K562 (cell line): ENCODE measurements around the gene SCAP. TPM values are rescaled to one million over a fixed set of nuclear protein-coding genes. Genes with fewer than 3 reads are reported as not detected.
A peak's percentile ranks its signal among the peaks of the same experiment; 100 is the strongest.

Experiments
- CHCHD3 ChIP-seq: fragments of 250-450 bp; sonication (Bioruptor Pico); IDR thresholded peaks from 2 replicates; pipeline ENCODE4 v2.1.2; 2022; ENCODE audit warnings: mild to moderate bottlenecking
- EHMT2 ChIP-seq: fragments of 450-650 bp; IDR thresholded peaks from 2 replicates; pipeline ENCODE4 v1.6.1; 2018; ENCODE audit warnings: antibody characterized with exemption
- FOXA3 ChIP-seq, 2 experiments: fragments of 450-650 bp in 1 of 2; sonication (generic) in 1 of 2; formaldehyde crosslinking; IDR thresholded peaks in 1 of 2; conservative IDR thresholded peaks in 1 of 2; 2 replicates each; pipeline versions ENCODE4 v1.4.0 to v1.8.0; 2020 to 2022; ENCODE audit warnings: mild to moderate bottlenecking in 2 of 2, missing genetic modification reagents in 1 of 2
- FOXO4 ChIP-seq: fragments of 450-650 bp; formaldehyde crosslinking; IDR thresholded peaks from 2 replicates; pipeline ENCODE4 v1.4.0; 2020; ENCODE audit warnings: mild to moderate bottlenecking, moderate library complexity
- FUS ChIP-seq: fragments of 200-400 bp; formaldehyde crosslinking; optimal IDR thresholded peaks from 2 replicates; pipeline ENCODE3; 2017; ENCODE audit warnings: low read depth, low read length
- IFI16 ChIP-seq: fragments of 250-450 bp; sonication (Bioruptor Pico); IDR thresholded peaks from 2 replicates; pipeline ENCODE4 v2.1.2; 2022; ENCODE audit warnings: mild to moderate bottlenecking, inconsistent platforms
- MED1 ChIP-seq: sonication (generic); formaldehyde crosslinking; IDR thresholded peaks from 2 replicates; pipeline ENCODE4 v1.8.1; 2023; ENCODE audit warnings: missing genetic modification reagents, borderline replicate concordance
- MEIS2 ChIP-seq: fragments of 450-650 bp; IDR thresholded peaks from 2 replicates; pipeline ENCODE4 v1.6.1; 2014; ENCODE audit warnings: mild to moderate bottlenecking; ENCODE audit not compliant: partially characterized antibody
- SPI1 ChIP-seq: IDR thresholded peaks from 2 replicates; pipeline ENCODE4 v1.6.1; 2011; ENCODE audit warnings: low read depth, low read length, control low read depth, borderline replicate concordance
- ZBTB1 ChIP-seq: sonication (generic); formaldehyde crosslinking; IDR thresholded peaks from 2 replicates; pipeline ENCODE4 v1.8.1; 2023; ENCODE audit warnings: missing genetic modification reagents, low read depth, mild to moderate bottlenecking, borderline replicate concordance
- ZNF584 ChIP-seq: fragments of 200-800 bp; sonication (Bioruptor generic); IDR thresholded peaks from 2 replicates; pipeline ENCODE4 v1.6.1; 2016; ENCODE audit warnings: low read depth, mild to moderate bottlenecking, missing genetic modification characterization, missing compliant biosample characterization
- ZNF592 ChIP-seq: fragments of 450-650 bp; IDR thresholded peaks from 2 replicates; pipeline ENCODE4 v1.6.1; 2017; ENCODE audit warnings: antibody characterized with exemption, mild to moderate bottlenecking
- polyA plus RNA-seq, 8 experiments: library from polyadenylated mRNA; depleted of rRNA in 4 of 8; stranded (reverse) in 5 of 8; unstranded in 3 of 8; fragments of >200 nt; fragmentation: Nextera tagmentation in 2 of 8; fragmentation: Illumina TruSeq in 1 of 8; extraction: Ambion mirVana in 2 of 8; extraction: Trizol in 1 of 8; gene quantifications; 2 replicates each; pipeline versions ENCODE4 v1.2.1 to v1.2.3, GENCODE V29; 2011 to 2014; ENCODE audit warnings: inconsistent platforms in 1 of 8, missing spikeins in 1 of 8
- total RNA-seq, 7 experiments: library from RNA; depleted of rRNA in 6 of 7; stranded (reverse); fragments of >200 nt in 6 of 7; fragmentation: Illumina TruSeq in 2 of 7; extraction: Trizol in 2 of 7; gene quantifications; 2 replicates each; pipeline versions ENCODE4 v1.2.1 to v1.2.3, GENCODE V29; 2011 to 2021; ENCODE audit warnings: low replicate concordance in 1 of 7
- TF ChIP-seq, protein P1 (sequence below), 2 experiments: IDR thresholded peaks in 1 of 2; conservative IDR thresholded peaks in 1 of 2; 2 replicates each; pipeline ENCODE4 v1.6.1; 2016; ENCODE audit warnings: low read depth in 2 of 2, mild to moderate bottlenecking in 1 of 2, missing compliant biosample characterization in 1 of 2, missing genetic modification characterization in 1 of 2, moderate library complexity in 1 of 2
- TF ChIP-seq, protein P2 (sequence below): sonication (generic); formaldehyde crosslinking; IDR thresholded peaks from 2 replicates; pipeline ENCODE4 v1.9.0; 2022; ENCODE audit warnings: mild to moderate bottlenecking, missing genetic modification reagents
- TF ChIP-seq, protein P3 (sequence below): fragments of 450-650 bp; IDR thresholded peaks from 2 replicates; pipeline ENCODE4 v1.6.1; 2017; ENCODE audit warnings: antibody characterized with exemption

The SCAP gene
- total and polyA plus RNA-seq, 9 of the 15 experiments (the other 6 are each of a cell fraction or from before 2014, with no cell fraction given), result 2.6 to 104 (median 37.8) TPM

DNA sequence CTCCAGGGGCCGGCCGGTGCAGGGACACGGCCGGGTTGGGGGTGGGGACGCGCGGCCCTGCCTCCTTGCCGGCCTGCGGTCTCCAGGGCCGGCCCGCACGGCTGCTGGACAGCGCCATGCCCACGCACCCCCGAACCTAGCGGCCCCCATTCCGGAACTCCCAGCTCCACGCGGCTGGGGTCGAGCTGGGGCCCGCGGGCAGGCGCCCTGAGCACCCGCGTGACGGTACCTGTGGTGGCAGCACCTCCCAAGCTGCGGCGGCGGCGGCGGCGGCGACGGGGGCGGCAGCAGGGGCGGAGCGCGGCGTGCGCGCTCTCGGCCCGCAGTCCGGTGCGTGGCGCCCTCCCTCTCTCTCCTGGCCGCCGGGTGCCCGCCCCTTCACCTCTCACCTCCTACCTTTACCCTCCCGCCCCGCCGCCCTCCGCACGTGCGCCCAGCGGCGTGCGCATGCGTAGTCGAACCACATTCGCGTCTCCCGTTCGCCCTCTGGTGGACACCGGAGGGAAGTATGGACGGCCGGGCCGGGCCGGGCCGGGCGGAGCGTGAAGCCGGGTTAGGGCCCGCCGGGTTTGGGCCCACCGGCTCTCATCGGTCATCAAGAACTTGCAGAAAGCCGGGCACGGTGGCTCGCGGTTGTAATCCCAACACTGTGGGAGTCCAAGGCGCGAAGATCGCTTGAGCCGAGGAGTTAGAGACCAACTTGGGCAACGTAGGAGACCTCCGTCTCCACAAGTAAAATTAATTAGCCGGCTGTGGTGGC, at the start of gene SCAP (continued):
- TF ChIP-seq ZBTB1 (CRISPR knock-in tag), result peak; percentile 94
- no peak for TF ChIP-seq IFI16 (CRISPR knock-in tag)
- no peak for TF ChIP-seq CHCHD3
- TF ChIP-seq, protein P1, sequence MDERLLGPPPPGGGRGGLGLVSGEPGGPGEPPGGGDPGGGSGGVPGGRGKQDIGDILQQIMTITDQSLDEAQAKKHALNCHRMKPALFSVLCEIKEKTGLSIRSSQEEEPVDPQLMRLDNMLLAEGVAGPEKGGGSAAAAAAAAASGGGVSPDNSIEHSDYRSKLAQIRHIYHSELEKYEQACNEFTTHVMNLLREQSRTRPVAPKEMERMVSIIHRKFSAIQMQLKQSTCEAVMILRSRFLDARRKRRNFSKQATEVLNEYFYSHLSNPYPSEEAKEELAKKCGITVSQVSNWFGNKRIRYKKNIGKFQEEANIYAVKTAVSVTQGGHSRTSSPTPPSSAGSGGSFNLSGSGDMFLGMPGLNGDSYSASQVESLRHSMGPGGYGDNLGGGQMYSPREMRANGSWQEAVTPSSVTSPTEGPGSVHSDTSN (CRISPR knock-in tag; IDR thresholded peaks at IDR 0.05; ENCODE audit: low read depth), result no peak
- TF ChIP-seq, protein P1 (tag; conservative IDR thresholded peaks at IDR 0.05; ENCODE audit: low read depth), result no peak
- peak; percentile 88 for TF ChIP-seq MEIS2
- peak in 1 of 2 experiments; percentile 58; a peak in 1 of 4 replicates for TF ChIP-seq FOXA3 (CRISPR knock-in tag; conservative IDR thresholded peaks at IDR 0.05 in 1 of 2, IDR thresholded peaks at IDR 0.05 in 1 of 2)
- TF ChIP-seq FUS, result peak; percentile 82
- no peak; the same call in none of the 2 replicates for TF ChIP-seq EHMT2
- TF ChIP-seq, protein P2, sequence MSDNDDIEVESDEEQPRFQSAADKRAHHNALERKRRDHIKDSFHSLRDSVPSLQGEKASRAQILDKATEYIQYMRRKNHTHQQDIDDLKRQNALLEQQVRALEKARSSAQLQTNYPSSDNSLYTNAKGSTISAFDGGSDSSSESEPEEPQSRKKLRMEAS (CRISPR knock-in tag), result peak; percentile 97
- no peak for TF ChIP-seq ZNF584 (CRISPR knock-in tag)
- TF ChIP-seq, protein P3, sequence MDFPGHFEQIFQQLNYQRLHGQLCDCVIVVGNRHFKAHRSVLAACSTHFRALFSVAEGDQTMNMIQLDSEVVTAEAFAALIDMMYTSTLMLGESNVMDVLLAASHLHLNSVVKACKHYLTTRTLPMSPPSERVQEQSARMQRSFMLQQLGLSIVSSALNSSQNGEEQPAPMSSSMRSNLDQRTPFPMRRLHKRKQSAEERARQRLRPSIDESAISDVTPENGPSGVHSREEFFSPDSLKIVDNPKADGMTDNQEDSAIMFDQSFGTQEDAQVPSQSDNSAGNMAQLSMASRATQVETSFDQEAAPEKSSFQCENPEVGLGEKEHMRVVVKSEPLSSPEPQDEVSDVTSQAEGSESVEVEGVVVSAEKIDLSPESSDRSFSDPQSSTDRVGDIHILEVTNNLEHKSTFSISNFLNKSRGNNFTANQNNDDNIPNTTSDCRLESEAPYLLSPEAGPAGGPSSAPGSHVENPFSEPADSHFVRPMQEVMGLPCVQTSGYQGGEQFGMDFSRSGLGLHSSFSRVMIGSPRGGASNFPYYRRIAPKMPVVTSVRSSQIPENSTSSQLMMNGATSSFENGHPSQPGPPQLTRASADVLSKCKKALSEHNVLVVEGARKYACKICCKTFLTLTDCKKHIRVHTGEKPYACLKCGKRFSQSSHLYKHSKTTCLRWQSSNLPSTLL, result no peak
- TF ChIP-seq ZNF592, result no peak
- no peak for TF ChIP-seq FOXO4
- TF ChIP-seq MED1, result no peak
- TF ChIP-seq SPI1, result no peak
